Activated CD8-positive, alpha-beta memory T cell treated with anti-CD3 and anti-CD28 coated beads, Interleukin-2, amount 10 ng/mL, durations not matched to agents 7 days and 5 days (primary cell): ENCODE data around the gene GALNT18. TPM values are rescaled to one million over a fixed set of nuclear protein-coding genes. Genes with fewer than 3 reads are reported as not detected.

Experiments used
- ATAC-seq: fragments of 150-1000 bp; cut with Tn5 transposase; one replicate; pipeline ENCODE4 v1.10.0; 2021; ENCODE audit warnings: moderate library complexity
- CTCF ChIA-PET: fragments of 350-600 bp; sonication (Branson Sonifier 250); formaldehyde crosslinking; loops from one replicate; lab custom pipeline; 2021; ENCODE audit warnings: antibody characterized with exemption; lab: Charles Lee
- DNase-seq: peaks from one replicate; pipeline ENCODE4 v3.0.0-alpha.2; 2020
- H3K27ac Mint-ChIP-seq: one replicate; pipeline ENCODE4 v1.8.0; 2021; ENCODE audit warnings: mild to moderate bottlenecking, mixed read lengths
- H3K27me3 Mint-ChIP-seq: one replicate; pipeline ENCODE4 v1.8.0; 2021; ENCODE audit warnings: mixed read lengths
- H3K36me3 Mint-ChIP-seq: one replicate; pipeline ENCODE4 v1.8.0; 2021; ENCODE audit warnings: mild to moderate bottlenecking, mixed read lengths
- H3K4me1 Mint-ChIP-seq: one replicate; pipeline ENCODE4 v1.8.0; 2021; ENCODE audit warnings: mixed read lengths
- H3K4me3 Mint-ChIP-seq: one replicate; pipeline ENCODE4 v1.8.0; 2021; ENCODE audit warnings: mild to moderate bottlenecking, moderate library complexity, mixed read lengths
- H3K9me3 Mint-ChIP-seq: one replicate; pipeline ENCODE4 v1.8.0; 2022; ENCODE audit warnings: low read depth, mixed read lengths
- total RNA-seq, 2 experiments: library from RNA; stranded (reverse); gene quantifications; one replicate each; pipeline ENCODE4 v1.2.3, GENCODE V29; 2021

The GALNT18 gene
- total RNA-seq, 2 experiments from 2014 or later, result 0.32 to 0.70 TPM

GRCh38 chr11:11394241-11394640 is 227.6 kb downstream of the GALNT18 start:
- H3K36me3 Mint-ChIP-seq, result no peaks in the 10 kb centered on the region
- no peak overlapping the region for H3K27ac Mint-ChIP-seq
- ATAC-seq (no peak), DNase-seq (no peak)
- no peaks in the 10 kb centered on the region for H3K9me3 Mint-ChIP-seq
- CTCF ChIA-PET, result no interaction called here
- no peak overlapping the region for H3K4me3 Mint-ChIP-seq
- H3K27me3 Mint-ChIP-seq, result peaks cover 4% of the 10 kb centered on the region
- H3K4me1 Mint-ChIP-seq, result no peaks in the 10 kb centered on the region

- no peaks in the 10 kb centered on the region for H3K4me1 Mint-ChIP-seq
- H3K27me3 Mint-ChIP-seq, result no peaks in the 10 kb centered on the region
- DNase-seq (no peak), ATAC-seq (no peak)
- no peak overlapping the region for H3K4me3 Mint-ChIP-seq
- no peak overlapping the region for H3K27ac Mint-ChIP-seq
- no peaks in the 10 kb centered on the region for H3K9me3 Mint-ChIP-seq
- H3K36me3 Mint-ChIP-seq, result no peaks in the 10 kb centered on the region
- CTCF ChIA-PET, result no interaction called here
Measured at GRCh38 chr11:11391796-11392463, 229.9 kb downstream of the GALNT18 start.

- no peaks in the 10 kb centered on the region for H3K9me3 Mint-ChIP-seq
- CTCF ChIA-PET, result no interaction called here
- no peak overlapping the region for H3K27ac Mint-ChIP-seq
- H3K4me3 Mint-ChIP-seq, result no peak overlapping the region
- H3K27me3 Mint-ChIP-seq, result no peaks in the 10 kb centered on the region
- no peaks in the 10 kb centered on the region for H3K36me3 Mint-ChIP-seq
- H3K4me1 Mint-ChIP-seq, result no peaks in the 10 kb centered on the region
- DNase-seq, result no peak
- ATAC-seq, result no peak
Measured at GRCh38 chr11:11391169-11391568, 230.6 kb downstream of the GALNT18 start.

- no peaks in the 10 kb centered on the region for H3K27me3 Mint-ChIP-seq
- no peaks in the 10 kb centered on the region for H3K36me3 Mint-ChIP-seq
- no peaks in the 10 kb centered on the region for H3K4me1 Mint-ChIP-seq
- no peaks in the 10 kb centered on the region for H3K9me3 Mint-ChIP-seq
- no peak overlapping the region for H3K4me3 Mint-ChIP-seq
- ATAC-seq, result no peak
- DNase-seq, result no peak
- H3K27ac Mint-ChIP-seq, result no peak overlapping the region
- CTCF ChIA-PET, result no interaction called here
Measured at GRCh38 chr11:11390068-11390771, 231.6 kb downstream of the GALNT18 start.

GRCh38 chr11:11389238-11389637 is 232.6 kb downstream of the GALNT18 start:
- DNase-seq, result no peak
- no peaks in the 10 kb centered on the region for H3K27me3 Mint-ChIP-seq
- H3K27ac Mint-ChIP-seq, result no peak overlapping the region
- H3K4me3 Mint-ChIP-seq, result no peak overlapping the region
- no peaks in the 10 kb centered on the region for H3K9me3 Mint-ChIP-seq
- ATAC-seq, result no peak
- no peaks in the 10 kb centered on the region for H3K36me3 Mint-ChIP-seq
- CTCF ChIA-PET, result no interaction called here
- H3K4me1 Mint-ChIP-seq, result no peaks in the 10 kb centered on the region

GRCh38 chr11:11387622-11388305 is 234.0 kb downstream of the GALNT18 start:
- CTCF ChIA-PET, result no interaction called here
- H3K4me1 Mint-ChIP-seq, result no peaks in the 10 kb centered on the region
- no peaks in the 10 kb centered on the region for H3K36me3 Mint-ChIP-seq
- H3K4me3 Mint-ChIP-seq, result no peak overlapping the region
- no peak for ATAC-seq
- H3K27me3 Mint-ChIP-seq, result no peaks in the 10 kb centered on the region
- H3K27ac Mint-ChIP-seq, result no peak overlapping the region
- no peak for DNase-seq
- H3K9me3 Mint-ChIP-seq, result no peaks in the 10 kb centered on the region

GRCh38 chr11:11387207-11387606 is 234.6 kb downstream of the GALNT18 start:
- no peaks in the 10 kb centered on the region for H3K4me1 Mint-ChIP-seq
- CTCF ChIA-PET, result interaction anchor here (0.6 kb wide), 1 partner anchor 33 kb away, joined by 3 read pairs; no protein-coding TSS in a partner anchor
- H3K27me3 Mint-ChIP-seq, result no peaks in the 10 kb centered on the region
- ATAC-seq, result no peak
- no peak for DNase-seq
- no peaks in the 10 kb centered on the region for H3K36me3 Mint-ChIP-seq
- no peak overlapping the region for H3K27ac Mint-ChIP-seq
- H3K4me3 Mint-ChIP-seq, result no peak overlapping the region
- no peaks in the 10 kb centered on the region for H3K9me3 Mint-ChIP-seq

- H3K9me3 Mint-ChIP-seq, result no peaks in the 10 kb centered on the region
- no peaks in the 10 kb centered on the region for H3K27me3 Mint-ChIP-seq
- H3K36me3 Mint-ChIP-seq, result no peaks in the 10 kb centered on the region
- H3K4me1 Mint-ChIP-seq, result no peaks in the 10 kb centered on the region
- H3K27ac Mint-ChIP-seq, result no peak overlapping the region
- DNase-seq (no peak), ATAC-seq (no peak)
- H3K4me3 Mint-ChIP-seq, result no peak overlapping the region
- CTCF ChIA-PET, result no interaction called here
Measured at GRCh38 chr11:11384829-11385228, 237.0 kb downstream of the GALNT18 start.

- H3K4me1 Mint-ChIP-seq, result no peaks in the 10 kb centered on the region
- H3K9me3 Mint-ChIP-seq, result no peaks in the 10 kb centered on the region
- no peak overlapping the region for H3K27ac Mint-ChIP-seq
- no peak overlapping the region for H3K4me3 Mint-ChIP-seq
- CTCF ChIA-PET, result no interaction called here
- ATAC-seq (no peak), DNase-seq (no peak)
- H3K36me3 Mint-ChIP-seq, result no peaks in the 10 kb centered on the region
- no peaks in the 10 kb centered on the region for H3K27me3 Mint-ChIP-seq
Measured at GRCh38 chr11:11383995-11384394, 237.8 kb downstream of the GALNT18 start.

- no peak overlapping the region for H3K27ac Mint-ChIP-seq
- no peak for ATAC-seq
Measured at GRCh38 chr11:11382858-11383532, 238.8 kb downstream of the GALNT18 start.

GRCh38 chr11:11381471-11382105 is 240.2 kb downstream of the GALNT18 start:
- H3K27ac Mint-ChIP-seq, result no peak overlapping the region
- CTCF ChIA-PET, result no interaction called here
- ATAC-seq, result no peak
- H3K4me3 Mint-ChIP-seq, result no peak overlapping the region
- no peaks in the 10 kb centered on the region for H3K9me3 Mint-ChIP-seq
- no peaks in the 10 kb centered on the region for H3K36me3 Mint-ChIP-seq
- no peaks in the 10 kb centered on the region for H3K27me3 Mint-ChIP-seq
- no peak for DNase-seq
- H3K4me1 Mint-ChIP-seq, result no peaks in the 10 kb centered on the region

More at GRCh38 chr11:11382858-11383532, 238.8 kb downstream of the GALNT18 start:
- Mint-ChIP-seq H3K4me1 (no peaks in the 10 kb centered on the region), H3K27me3 (no peaks in the 10 kb centered on the region), H3K36me3 (no peaks in the 10 kb centered on the region), H3K4me3 (no peak overlapping the region), H3K9me3 (no peaks in the 10 kb centered on the region)
- CTCF ChIA-PET, result no interaction called here
- DNase-seq, result no peak

GRCh38 chr11:11380883-11381282 is 240.9 kb downstream of the GALNT18 start:
- no peaks in the 10 kb centered on the region for H3K9me3 Mint-ChIP-seq
- DNase-seq (no peak), ATAC-seq (no peak)
- no peaks in the 10 kb centered on the region for H3K27me3 Mint-ChIP-seq
- no peaks in the 10 kb centered on the region for H3K4me1 Mint-ChIP-seq
- H3K4me3 Mint-ChIP-seq, result no peak overlapping the region
- CTCF ChIA-PET, result no interaction called here
- H3K36me3 Mint-ChIP-seq, result no peaks in the 10 kb centered on the region
- no peak overlapping the region for H3K27ac Mint-ChIP-seq

GRCh38 chr11:11380340-11380739 is 241.5 kb downstream of the GALNT18 start:
- CTCF ChIA-PET, result no interaction called here

More at GRCh38 chr11:11380340-11380739, 241.5 kb downstream of the GALNT18 start:
- Mint-ChIP-seq H3K4me3 (no peak overlapping the region), H3K27ac (no peak overlapping the region), H3K4me1 (no peaks in the 10 kb centered on the region), H3K27me3 (no peaks in the 10 kb centered on the region), H3K36me3 (no peaks in the 10 kb centered on the region), H3K9me3 (no peaks in the 10 kb centered on the region)
- DNase-seq, result no peak
- no peak for ATAC-seq
